H1 (cell line): Measurements from ENCODE around the gene TAAR8. TPM values are rescaled to one million over a fixed set of nuclear protein-coding genes. Genes with fewer than 3 reads are reported as not detected.

Source experiments
- CTCF ChIA-PET: fragments of 300-600 bp; sonication (Branson Sonifier 250); formaldehyde crosslinking; loops from one replicate; lab custom pipeline; 2021; ENCODE audit not compliant: partially characterized antibody; lab: Charles Lee
- POLR2A ChIA-PET: fragments of 300-600 bp; sonication (Branson Sonifier 250); formaldehyde crosslinking; loops from one replicate; lab custom pipeline; 2021; ENCODE audit warnings: inconsistent platforms; ENCODE audit not compliant: partially characterized antibody; lab: Charles Lee
- DNase-seq, 2 experiments: peaks; one replicate each; pipeline versions ENCODE4 v3.0.0 to v3.0.0-alpha.2; 2010 to 2022; ENCODE audit warnings: low spot score in 2 of 2, low read depth in 1 of 2, mixed read lengths in 1 of 2
- FAIRE-seq: peaks from 2 replicates; lab custom pipeline; 2011; peaks lifted over from hg19 to GRCh38; lab: Jason Lieb, UNC
- H2AFZ ChIP-seq: 2 replicates; pipeline ENCODE4 v1.8.1; 2012; ENCODE audit warnings: low read length, inconsistent platforms
- H2AK5ac ChIP-seq: 2 replicates; pipeline ENCODE4 v1.6.1; 2013; ENCODE audit warnings: low read depth, low read length
- H2BK120ac ChIP-seq: replicated peaks from 2 replicates; pipeline ENCODE3; 2013; ENCODE audit warnings: low read depth, low read length, inconsistent platforms
- H2BK12ac ChIP-seq: 2 replicates; pipeline ENCODE4 v1.6.1; 2013; ENCODE audit warnings: low read depth, low read length
- H2BK15ac ChIP-seq: 2 replicates; pipeline ENCODE4 v1.6.1; 2013; ENCODE audit warnings: low read length
- H2BK20ac ChIP-seq: 2 replicates; pipeline ENCODE4 v1.6.1; 2013; ENCODE audit warnings: low read length
- H2BK5ac ChIP-seq: 2 replicates; pipeline ENCODE4 v1.6.1; 2013; ENCODE audit warnings: low read depth, low read length
- H3K14ac ChIP-seq: 2 replicates; pipeline ENCODE4 v1.6.1; 2013; ENCODE audit warnings: inconsistent platforms; ENCODE audit not compliant: insufficient read length
- H3K18ac ChIP-seq: 2 replicates; pipeline ENCODE4 v1.6.1; 2013; ENCODE audit warnings: low read length; ENCODE audit errors: extremely low read depth
- H3K23ac ChIP-seq: 2 replicates; pipeline ENCODE4 v1.6.1; 2013; ENCODE audit warnings: inconsistent platforms; ENCODE audit not compliant: insufficient read length
- H3K23me2 ChIP-seq: 2 replicates; pipeline ENCODE4 v1.6.1; 2013; ENCODE audit warnings: low read depth, low read length
- H3K27ac ChIP-seq: 2 replicates; pipeline ENCODE4 v1.6.1; 2011; ENCODE audit warnings: low read depth, low read length, inconsistent platforms
- H3K27me3 ChIP-seq, 4 experiments: replicated peaks in 1 of 4; 1 replicate in 1 of 4; 2 replicates in 3 of 4; pipeline versions ENCODE4 v1.6.1 to v1.8.1; 2011 to 2013; ENCODE audit warnings: low read length in 3 of 4, mild to moderate bottlenecking in 3 of 4, inconsistent platforms in 2 of 4, mixed read lengths in 2 of 4, moderate library complexity in 1 of 4; ENCODE audit not compliant: control insufficient read depth in 3 of 4, insufficient read depth in 3 of 4; ENCODE audit errors: extremely low read depth in 1 of 4
- H3K36me3 ChIP-seq, 4 experiments: 2 replicates each; pipeline versions ENCODE4 v1.6.1 to v1.8.1; 2011 to 2013; ENCODE audit warnings: mild to moderate bottlenecking in 4 of 4, low read length in 3 of 4, moderate library complexity in 2 of 4, control low read depth in 1 of 4, inconsistent platforms in 1 of 4; ENCODE audit not compliant: insufficient read depth in 4 of 4, control insufficient read depth in 2 of 4
- H3K4ac ChIP-seq: replicated peaks from 2 replicates; pipeline ENCODE3; 2013; ENCODE audit warnings: low read length, low read depth, mixed read lengths, inconsistent platforms; ENCODE audit not compliant: insufficient read length
- H3K4me1 ChIP-seq, 4 experiments: replicated peaks in 1 of 4; 1 replicate in 1 of 4; 2 replicates in 3 of 4; pipeline versions ENCODE4 v1.6.1 to v1.8.1; 2011 to 2013; ENCODE audit warnings: low read length in 3 of 4, inconsistent platforms in 2 of 4, mixed read lengths in 1 of 4; ENCODE audit not compliant: insufficient read depth in 4 of 4, control insufficient read depth in 3 of 4
- H3K4me2 ChIP-seq, 2 experiments: 2 replicates each; pipeline versions ENCODE4 v1.6.1 to v1.8.1; 2011 to 2013; ENCODE audit warnings: low read depth in 2 of 2, low read length in 2 of 2, control low read depth in 1 of 2, inconsistent platforms in 1 of 2, mild to moderate bottlenecking in 1 of 2; ENCODE audit not compliant: insufficient read depth in 1 of 2
- H3K4me3 ChIP-seq, 4 experiments: fragments of 200-600, 300-600 bp in 1 of 4; sonication (generic), shearing (Covaris generic), sonication (Bioruptor Twin) in 1 of 4; 2 replicates each; pipeline versions ENCODE4 v1.5.1 to v1.8.1; 2011 to 2016; ENCODE audit warnings: low read length in 4 of 4, low read depth in 3 of 4, control low read depth in 2 of 4, inconsistent platforms in 2 of 4, mild to moderate bottlenecking in 2 of 4, mixed read lengths in 1 of 4, moderate library complexity in 1 of 4; ENCODE audit not compliant: insufficient read depth in 2 of 4; ENCODE audit errors: extremely low read depth in 1 of 4
- H3K56ac ChIP-seq: replicated peaks from 2 replicates; pipeline ENCODE3; 2013; ENCODE audit warnings: low read depth, mild to moderate bottlenecking, mixed read lengths, low read length, inconsistent platforms; ENCODE audit not compliant: insufficient read length
- H3K79me1 ChIP-seq: 2 replicates; pipeline ENCODE4 v1.6.1; 2013; ENCODE audit warnings: low read depth, low read length, control low read depth
- H3K79me2 ChIP-seq, 2 experiments: 2 replicates each; pipeline versions ENCODE4 v1.6.1 to v1.8.1; 2012 to 2013; ENCODE audit warnings: low read length in 2 of 2, mild to moderate bottlenecking in 2 of 2, inconsistent platforms in 1 of 2; ENCODE audit not compliant: insufficient read depth in 2 of 2, control insufficient read depth in 1 of 2
- H3K9ac ChIP-seq, 4 experiments: replicated peaks in 1 of 4; 1 replicate in 1 of 4; 2 replicates in 3 of 4; pipeline versions ENCODE4 v1.6.1 to v1.8.1; 2011 to 2013; ENCODE audit warnings: low read depth in 3 of 4, low read length in 3 of 4, control low read depth in 2 of 4, mild to moderate bottlenecking in 2 of 4, moderate library complexity in 2 of 4, inconsistent platforms in 1 of 4; ENCODE audit errors: extremely low read depth in 1 of 4
- H3K9me3 ChIP-seq, 2 experiments: 2 replicates each; pipeline versions ENCODE4 v1.6.1 to v1.8.1; 2012 to 2013; ENCODE audit warnings: mild to moderate bottlenecking in 2 of 2, moderate library complexity in 2 of 2, control low read depth in 1 of 2, inconsistent platforms in 1 of 2, low read depth in 1 of 2, low read length in 1 of 2, mixed read lengths in 1 of 2; ENCODE audit not compliant: insufficient read depth in 2 of 2
- H4K20me1 ChIP-seq, 2 experiments: replicated peaks in 1 of 2; 2 replicates each; pipeline versions ENCODE3 to v1.8.1; 2011 to 2013; ENCODE audit warnings: inconsistent platforms in 2 of 2, low read length in 2 of 2, mild to moderate bottlenecking in 1 of 2; ENCODE audit not compliant: insufficient read depth in 2 of 2, control insufficient read depth in 1 of 2
- H4K5ac ChIP-seq: 2 replicates; pipeline ENCODE4 v1.6.1; 2013; ENCODE audit warnings: low read length, low read depth, mixed read lengths, inconsistent platforms; ENCODE audit not compliant: insufficient read length
- H4K8ac ChIP-seq: 2 replicates; pipeline ENCODE4 v1.8.0; 2013; ENCODE audit warnings: mild to moderate bottlenecking, moderate library complexity, low read length, inconsistent platforms; ENCODE audit not compliant: insufficient read depth; ENCODE audit errors: extremely low read depth
- H4K91ac ChIP-seq: replicated peaks from 2 replicates; pipeline ENCODE3; 2013; ENCODE audit warnings: low read length, mixed read lengths, inconsistent platforms; ENCODE audit not compliant: insufficient read length
- CBX8 ChIP-seq: fragments of 300-800, 300-1000 bp; sonication (generic); IDR thresholded peaks from 2 replicates; pipeline ENCODE4 v1.7.1; 2016; ENCODE audit warnings: low read depth, low read length, borderline replicate concordance
- FOSL1 ChIP-seq: IDR thresholded peaks from 2 replicates; pipeline ENCODE4 v1.6.1; 2011; ENCODE audit warnings: mild to moderate bottlenecking, low read depth, low read length, moderate library complexity; ENCODE audit not compliant: insufficient read depth
- NRF1 ChIP-seq: IDR thresholded peaks from 2 replicates; pipeline ENCODE4 v1.6.1; 2011; ENCODE audit warnings: mild to moderate bottlenecking, low read depth, low read length, improper control_type of control experiment
- POLR2AphosphoS5 ChIP-seq: IDR thresholded peaks from 2 replicates; pipeline ENCODE4 v1.6.1; 2011; ENCODE audit warnings: low read depth, low read length
- RNF2 ChIP-seq: fragments of 200-900, 300-1000 bp; sonication (generic); IDR thresholded peaks from 2 replicates; pipeline ENCODE4 v1.7.1; 2016; ENCODE audit warnings: borderline replicate concordance, low read depth, mild to moderate bottlenecking, antibody characterized with exemption, low read length; ENCODE audit not compliant: poor library complexity, severe bottlenecking; ENCODE audit errors: missing control alignments
- SRF ChIP-seq: IDR thresholded peaks from 2 replicates; pipeline ENCODE4 v1.6.1; 2011; ENCODE audit warnings: mild to moderate bottlenecking, low read depth, low read length, moderate library complexity
- TCF12 ChIP-seq: IDR thresholded peaks from 2 replicates; pipeline ENCODE4 v1.6.1; 2011; ENCODE audit warnings: low read depth, mild to moderate bottlenecking, low read length
- TEAD4 ChIP-seq: IDR thresholded peaks from 2 replicates; pipeline ENCODE4 v1.6.1; 2012; ENCODE audit warnings: low read depth, low read length, inconsistent platforms, mixed read lengths
- WGBS, 2 experiments: shearing (Covaris generic) in 1 of 2; methylation state at CpG; one replicate each; pipeline versions ENCODE4 v1.1.6 to v1.1.7; 2013 to 2015; ENCODE audit warnings: low lambda C conversion rate in 2 of 2, mixed read lengths in 2 of 2, inconsistent platforms in 1 of 2, low coverage in 1 of 2, missing lambda C conversion rate in 1 of 2; ENCODE audit not compliant: insufficient replicate concordance in 2 of 2, insufficient coverage in 1 of 2, insufficient read length in 1 of 2; ENCODE audit errors: extremely low coverage in 1 of 2, missing lambda C conversion rate in 1 of 2; 5-methylcytosine and 5-hydroxymethylcytosine counted together
- polyA plus RNA-seq, 7 experiments: library from polyadenylated mRNA; depleted of rRNA in 3 of 7; stranded (reverse) in 5 of 7; unstranded in 2 of 7; fragments of >200 nt in 5 of 7; fragments of 200-250 nt in 2 of 7; gene quantifications; 1 replicate in 5 of 7; 2 replicates in 1 of 7; 4 replicates in 1 of 7; pipeline versions ENCODE4 v1.2.1 to v1.2.3, GENCODE V29; 2011 to 2013; ENCODE audit warnings: missing spikeins in 2 of 7, mixed read lengths in 2 of 7
- total RNA-seq: library from RNA; stranded (reverse); fragmentation: NEBNext Ultra II Directional; extraction: Animal tissue kit (Norgen Biotek cat#: 25700); gene quantifications from 2 replicates; pipeline ENCODE4 v1.2.1, GENCODE V29; 2021
- TF ChIP-seq, protein P1 (sequence below): IDR thresholded peaks from 2 replicates; pipeline ENCODE4 v1.6.1; 2011; ENCODE audit warnings: low read depth, mild to moderate bottlenecking, low read length; ENCODE audit not compliant: insufficient read depth

Gene TAAR8
- total and polyA plus RNA-seq, 2 of the 8 experiments (the other 6 are each of a cell fraction or from before 2014, with no cell fraction given): not detected

DNA sequence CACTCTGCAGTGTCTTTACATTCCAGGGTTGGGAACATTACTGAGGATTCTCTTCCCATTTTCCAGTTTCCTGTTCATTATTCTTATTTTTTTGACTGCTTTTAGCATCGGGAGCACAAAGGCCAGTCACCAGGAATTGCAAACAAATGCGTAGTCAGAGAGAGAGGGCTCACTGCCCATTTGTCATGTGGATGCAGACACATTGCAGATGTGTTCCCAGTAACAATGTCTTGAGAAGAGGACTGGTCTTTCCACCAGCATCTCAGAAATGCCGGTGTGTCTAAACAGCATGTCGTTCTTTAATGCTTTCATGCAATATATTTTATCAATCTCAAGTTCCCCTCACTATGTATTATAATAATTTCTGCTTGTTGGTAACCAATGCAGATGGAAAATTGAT, 16.7 kb downstream of the TAAR8 start:
- Histone ChIP-seq H2BK15ac (no peak overlapping the region), H3K27ac (no peak overlapping the region), H3K23me2 (no peaks in the 10 kb centered on the region), H3K9ac (no peak overlapping the region), H2AFZ (no peak overlapping the region), H4K8ac (no peak overlapping the region), H3K56ac (no peak overlapping the region), H3K27me3 (no peaks in the 10 kb centered on the region), H3K18ac (no peak overlapping the region), H2AK5ac (no peak overlapping the region), H4K20me1 (no peaks in the 10 kb centered on the region), H3K79me1 (no peaks in the 10 kb centered on the region), H3K4me2 (peak overlapping the region in 1 of 2 experiments; percentile 1; a peak in 1 of 4 replicates), H3K9me3 (no peaks in the 10 kb centered on the region), H3K14ac (no peak overlapping the region), H4K91ac (no peak overlapping the region), H2BK20ac (no peak overlapping the region), H2BK12ac (no peak overlapping the region), H2BK120ac (no peak overlapping the region), H3K79me2 (no peaks in the 10 kb centered on the region), H3K4me3 (no peak overlapping the region), H3K4ac (no peak overlapping the region), H4K5ac (no peak overlapping the region), H3K36me3 (no peaks in the 10 kb centered on the region), H3K4me1 (peaks cover 0 to 6% (median 1%) of the 10 kb centered on the region in 4 experiments; a peak in 5 of 7 replicates), H2BK5ac (no peak overlapping the region), H3K23ac (no peak overlapping the region)
- TF ChIP-seq NRF1 (no peak), SRF (no peak), CBX8 (no peak), POLR2AphosphoS5 (no peak), FOSL1 (no peak), RNF2 (no peak), TCF12 (no peak), TEAD4 (no peak)
- TF ChIP-seq, protein P1, sequence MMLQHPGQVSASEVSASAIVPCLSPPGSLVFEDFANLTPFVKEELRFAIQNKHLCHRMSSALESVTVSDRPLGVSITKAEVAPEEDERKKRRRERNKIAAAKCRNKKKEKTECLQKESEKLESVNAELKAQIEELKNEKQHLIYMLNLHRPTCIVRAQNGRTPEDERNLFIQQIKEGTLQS: no peak
- DNase-seq (no peak), FAIRE-seq (no peak)
- POLR2A ChIA-PET: interaction anchor here (0.9 kb wide), 1 partner anchor 9 kb away, joined by 3 read pairs; no protein-coding TSS in a partner anchor
- 68% methylated on average over 4 of the region's 4 CpGs; no CpG with 5 or more reads in 1 of the 2 experiments for WGBS, 2 experiments
- CTCF ChIA-PET: no interaction called here
